Hepatocyte (in vitro differentiated cells): ENCODE results near the gene PPP1R7.

Experiments
- EZH2phosphoT487 ChIP-seq: fragments of 200-600 bp; sonication (generic); IDR thresholded peaks from one replicate; pipeline ENCODE4 v1.6.1; 2018; ENCODE audit warnings: antibody characterized with exemption, mild to moderate bottlenecking, low read depth, moderate library complexity; ENCODE audit not compliant: unreplicated experiment, severe bottlenecking
- TF ChIP-seq, protein P1 (sequence below): fragments of 200-600 bp; sonication (generic); IDR thresholded peaks from 2 replicates; pipeline ENCODE4 v1.5.1; 2016; ENCODE audit warnings: antibody characterized with exemption, mild to moderate bottlenecking; ENCODE audit not compliant: poor library complexity

DNA sequence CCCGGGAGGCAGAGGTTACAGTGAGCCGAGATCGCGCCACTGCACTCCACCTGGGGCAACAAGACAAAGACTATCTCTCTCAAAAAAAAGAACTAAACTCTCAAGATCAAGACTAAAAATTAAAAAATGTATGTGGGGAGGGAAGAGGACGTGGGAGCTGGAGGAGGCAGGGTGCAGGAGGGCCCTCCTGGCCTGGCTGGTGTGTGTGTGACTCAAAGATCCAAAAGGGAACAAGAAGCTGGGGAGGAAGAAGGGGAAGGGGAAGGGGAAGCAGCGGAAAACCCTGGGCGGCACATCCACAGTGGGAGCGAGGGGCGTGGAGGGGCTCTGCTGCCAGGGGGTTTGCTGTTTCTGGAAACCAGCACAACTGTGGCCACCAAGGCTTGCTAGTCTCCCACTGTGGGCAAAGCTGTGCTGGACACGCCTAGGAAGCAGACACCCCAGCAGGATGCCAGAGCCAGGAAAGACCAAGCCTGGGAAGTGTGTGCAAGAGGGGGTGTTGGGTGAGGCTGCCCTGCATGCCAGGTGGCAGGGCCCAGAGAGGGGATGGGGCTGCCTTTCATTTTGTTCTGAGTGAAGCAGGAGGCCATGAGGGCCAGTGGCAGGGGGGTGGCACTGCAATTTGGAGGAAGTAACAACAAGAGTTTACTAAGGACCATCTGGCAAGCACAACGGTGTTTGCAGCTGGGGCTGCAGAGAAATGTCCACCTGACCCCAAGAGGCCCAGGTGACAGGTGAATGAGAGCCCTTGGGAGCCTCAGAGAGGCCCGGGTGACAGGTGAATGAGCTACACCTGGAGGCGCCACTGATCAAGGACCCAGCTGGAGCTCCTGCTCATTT, 82.7 kb downstream of the PPP1R7 start:
- TF ChIP-seq, protein P1, sequence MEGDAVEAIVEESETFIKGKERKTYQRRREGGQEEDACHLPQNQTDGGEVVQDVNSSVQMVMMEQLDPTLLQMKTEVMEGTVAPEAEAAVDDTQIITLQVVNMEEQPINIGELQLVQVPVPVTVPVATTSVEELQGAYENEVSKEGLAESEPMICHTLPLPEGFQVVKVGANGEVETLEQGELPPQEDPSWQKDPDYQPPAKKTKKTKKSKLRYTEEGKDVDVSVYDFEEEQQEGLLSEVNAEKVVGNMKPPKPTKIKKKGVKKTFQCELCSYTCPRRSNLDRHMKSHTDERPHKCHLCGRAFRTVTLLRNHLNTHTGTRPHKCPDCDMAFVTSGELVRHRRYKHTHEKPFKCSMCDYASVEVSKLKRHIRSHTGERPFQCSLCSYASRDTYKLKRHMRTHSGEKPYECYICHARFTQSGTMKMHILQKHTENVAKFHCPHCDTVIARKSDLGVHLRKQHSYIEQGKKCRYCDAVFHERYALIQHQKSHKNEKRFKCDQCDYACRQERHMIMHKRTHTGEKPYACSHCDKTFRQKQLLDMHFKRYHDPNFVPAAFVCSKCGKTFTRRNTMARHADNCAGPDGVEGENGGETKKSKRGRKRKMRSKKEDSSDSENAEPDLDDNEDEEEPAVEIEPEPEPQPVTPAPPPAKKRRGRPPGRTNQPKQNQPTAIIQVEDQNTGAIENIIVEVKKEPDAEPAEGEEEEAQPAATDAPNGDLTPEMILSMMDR: no peak
- TF ChIP-seq EZH2phosphoT487: no peak
